Raji (cell line): ENCODE results near the gene FOXK2.

Source experiments
- POLR2A ChIP-seq: IDR thresholded peaks from 2 replicates; pipeline ENCODE4 v1.6.1; 2011; ENCODE audit warnings: low read depth, low read length, control low read depth; ENCODE audit not compliant: insufficient read depth

FOXK2 gene

DNA sequence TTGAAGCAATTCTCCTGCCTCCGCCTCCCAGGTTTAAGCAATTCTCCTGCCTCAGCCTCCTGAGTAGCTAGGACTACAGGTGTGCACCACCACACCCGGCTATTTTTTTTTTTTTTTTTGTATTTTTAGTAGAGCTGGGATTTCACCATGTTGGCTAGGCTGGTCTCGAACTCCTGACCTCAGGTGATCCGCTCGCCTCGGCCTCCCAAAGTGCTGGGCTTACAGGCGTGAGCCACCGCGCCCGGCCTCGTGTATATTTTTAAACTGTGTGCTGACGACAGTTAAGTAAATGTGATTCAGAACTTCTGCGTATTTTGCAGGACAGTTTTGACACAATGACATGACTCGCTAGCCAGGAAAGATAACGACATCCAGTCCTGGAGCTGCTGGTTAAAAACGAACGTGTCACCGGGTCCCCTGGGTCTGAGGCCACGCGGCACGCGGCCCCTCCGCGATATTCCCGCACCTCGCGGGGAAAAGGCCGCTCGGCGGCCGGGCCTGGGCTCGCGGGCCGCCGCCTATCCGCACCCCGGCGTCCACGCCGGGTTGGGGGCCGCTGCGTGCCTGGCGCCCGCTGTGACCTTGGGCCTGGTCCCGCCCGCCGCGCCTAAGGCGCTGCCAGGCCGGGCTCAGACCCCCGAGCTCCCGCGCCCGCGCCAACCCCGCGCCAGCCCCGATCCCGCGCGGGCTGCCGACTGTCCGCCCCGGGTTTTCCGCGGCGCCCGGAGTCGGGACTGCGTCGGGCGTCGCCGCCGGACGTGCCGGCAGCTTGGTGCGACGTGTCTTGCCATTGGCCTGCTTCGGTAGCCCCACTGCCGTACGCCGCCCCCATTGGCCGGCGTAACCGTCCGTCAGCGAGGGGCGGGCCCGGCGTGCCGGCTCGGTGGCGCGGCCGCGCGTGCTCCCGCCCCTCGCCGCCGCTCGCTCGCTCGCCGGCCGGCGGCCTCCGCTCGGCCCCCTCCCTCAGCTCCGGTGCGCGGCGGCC, at the start of gene FOXK2:
FOXK2 (plus strand) TSS at position 907 of the 985 bp plus-strand sequence. CDS start 157 bp downstream, outside the sequence.
- TF ChIP-seq POLR2A: peak; percentile 66

DNA sequence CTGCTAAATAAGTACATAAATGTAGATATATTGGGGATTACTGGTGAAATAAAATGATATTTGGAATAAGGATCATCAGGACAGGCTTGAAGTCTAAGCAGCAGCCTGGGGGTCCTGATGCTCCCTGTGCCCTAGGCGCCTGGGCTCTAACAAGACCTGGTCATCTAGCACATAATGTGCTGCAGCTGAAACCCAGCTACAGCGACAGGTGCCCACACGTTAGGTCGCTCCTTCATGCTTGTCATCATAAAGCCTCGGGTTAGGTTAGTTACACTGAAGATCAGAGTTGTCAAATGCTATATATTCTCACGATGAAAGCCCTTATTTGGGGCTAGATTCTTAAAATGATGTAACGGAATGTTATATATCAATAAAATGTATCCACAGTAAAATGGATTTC, 49.5 kb upstream of the FOXK2 start:
- no peak for TF ChIP-seq POLR2A

DNA sequence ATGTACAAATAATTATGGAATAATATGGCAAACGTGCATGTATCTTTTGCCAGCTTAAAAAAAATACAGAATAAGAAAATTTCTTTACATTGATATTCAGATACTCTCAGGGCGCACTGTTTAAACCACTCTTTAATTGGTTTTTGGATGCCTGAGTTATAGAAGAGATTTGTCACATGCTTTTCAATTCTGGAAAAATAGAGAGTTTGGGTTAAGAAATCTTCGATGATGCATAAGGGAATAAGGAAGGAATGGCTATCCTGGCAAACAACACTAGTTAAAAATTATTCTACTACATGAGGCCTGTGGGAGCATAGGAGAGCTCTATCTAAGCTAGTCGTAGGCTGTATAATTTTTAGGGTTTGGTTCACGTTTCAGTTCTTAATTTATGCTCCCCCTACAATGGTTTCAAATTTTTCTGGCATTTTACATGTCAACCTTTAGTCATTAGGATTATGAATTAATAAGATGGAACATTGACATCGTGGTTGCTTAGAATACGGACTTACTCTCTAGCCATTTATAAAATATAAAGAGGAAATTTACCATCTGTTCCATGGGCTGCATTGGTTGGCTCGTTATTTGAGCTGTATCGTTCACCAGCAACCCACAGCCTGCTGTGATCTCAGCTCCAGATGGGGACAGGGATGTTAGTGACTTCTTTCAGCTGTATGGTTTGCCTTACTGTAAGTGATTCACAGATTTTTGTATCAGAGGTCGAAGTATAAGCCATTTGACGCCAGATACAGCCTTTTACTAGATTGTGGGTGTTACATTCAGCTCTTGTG, 45.1 kb upstream of the FOXK2 start:
- TF ChIP-seq POLR2A: no peak

DNA sequence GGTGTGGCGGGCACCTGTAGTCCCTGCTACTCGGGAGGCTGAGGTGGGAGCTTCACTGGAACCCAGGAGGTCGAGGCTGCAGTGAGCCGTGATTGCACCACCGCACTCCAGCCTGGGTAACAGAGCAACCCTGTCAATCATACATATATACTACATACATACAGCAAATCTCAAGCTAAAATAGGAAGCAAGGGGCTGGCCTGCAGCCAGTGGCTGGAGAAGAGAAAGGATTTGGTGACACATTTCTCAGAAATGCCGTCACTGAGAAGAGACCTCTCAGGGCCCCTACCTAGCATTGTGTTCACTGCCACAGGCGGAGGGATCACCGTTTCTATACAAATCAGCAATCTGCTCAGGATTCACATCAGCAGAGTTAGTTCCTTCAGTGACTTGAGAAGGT, 44.1 kb upstream of the FOXK2 start:
- no peak for TF ChIP-seq POLR2A

DNA sequence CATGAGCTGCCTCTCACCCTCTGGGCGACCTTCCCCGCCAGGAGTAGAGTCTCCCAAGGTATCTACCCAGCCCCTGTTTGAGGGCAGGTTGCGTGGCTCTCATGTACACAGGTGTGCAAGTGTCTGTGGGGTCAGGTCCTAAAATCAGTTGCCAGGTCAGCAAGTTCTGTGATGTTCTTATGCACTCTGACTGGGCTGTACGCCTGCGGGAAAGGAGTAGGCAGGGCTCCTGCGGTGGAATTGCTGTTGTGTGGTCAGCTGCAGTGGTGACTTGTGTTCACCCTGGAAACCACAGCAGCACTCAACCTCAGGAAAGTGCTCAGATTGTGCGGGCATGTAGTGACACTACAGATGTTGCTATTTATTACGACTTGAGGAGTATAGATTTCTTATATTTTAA, 41.6 kb upstream of the FOXK2 start:
- no peak for TF ChIP-seq POLR2A

DNA sequence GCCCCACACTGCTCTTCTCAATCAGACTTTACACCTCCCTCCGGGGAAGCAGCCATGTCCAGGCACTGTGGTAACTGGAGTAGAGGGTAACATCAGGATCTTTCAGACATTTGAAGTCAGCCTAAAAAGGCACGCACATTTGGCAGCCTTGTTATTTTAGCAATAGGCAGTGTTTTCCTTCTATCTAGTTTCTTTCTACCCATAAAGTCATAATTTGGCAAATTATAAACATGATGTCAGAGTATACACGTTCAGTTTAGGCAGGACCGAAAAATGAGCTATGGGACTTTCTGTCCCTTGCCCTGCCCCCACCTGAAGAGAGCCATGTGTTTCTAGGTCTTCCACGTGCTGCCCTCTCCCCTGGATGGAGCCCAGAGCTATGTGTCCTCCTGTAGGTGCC, 39.9 kb upstream of the FOXK2 start:
- TF ChIP-seq POLR2A: no peak

DNA sequence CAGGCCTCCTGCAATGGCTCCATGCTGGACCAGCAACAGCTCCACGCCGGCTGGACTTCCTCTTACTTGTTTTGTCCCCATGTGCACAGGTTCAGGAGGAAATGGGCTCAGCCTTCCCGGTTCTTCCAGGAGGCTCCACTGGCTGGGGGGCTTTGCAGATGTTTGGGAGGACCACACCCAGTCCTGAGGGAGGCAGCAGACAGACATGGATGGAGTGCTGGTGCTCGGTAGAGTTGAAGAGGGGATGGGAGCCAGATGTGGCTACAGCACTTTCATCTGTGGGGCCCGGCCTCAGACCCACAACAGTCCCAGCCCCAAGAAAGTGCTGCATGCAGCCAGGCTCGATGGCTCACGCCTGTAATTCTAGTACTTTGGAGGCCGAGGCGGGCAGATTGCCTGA, 39.2 kb upstream of the FOXK2 start:
- no peak for TF ChIP-seq POLR2A

DNA sequence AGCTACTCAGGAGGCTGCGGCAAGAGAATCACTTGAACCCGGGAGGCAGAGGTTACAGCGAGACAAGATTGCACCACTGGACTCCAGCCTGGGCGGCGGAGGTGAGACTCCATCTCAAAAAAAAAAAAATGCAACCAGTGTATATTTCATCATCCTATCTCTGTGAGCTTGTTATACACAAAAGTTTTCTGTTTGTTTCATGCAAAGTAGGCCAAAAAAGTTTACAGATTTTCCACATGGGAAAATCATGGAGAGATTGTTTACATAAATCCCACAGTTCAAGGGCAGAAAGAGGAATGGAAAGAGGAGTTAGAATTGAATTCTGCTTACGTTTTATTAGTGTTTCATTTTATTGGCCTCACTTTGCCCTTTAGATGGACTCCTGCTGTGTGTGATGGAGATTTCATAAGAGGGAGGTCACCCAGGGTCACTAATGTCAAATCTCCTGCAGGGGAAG, 36.3 kb upstream of the FOXK2 start:
- no peak for TF ChIP-seq POLR2A

DNA sequence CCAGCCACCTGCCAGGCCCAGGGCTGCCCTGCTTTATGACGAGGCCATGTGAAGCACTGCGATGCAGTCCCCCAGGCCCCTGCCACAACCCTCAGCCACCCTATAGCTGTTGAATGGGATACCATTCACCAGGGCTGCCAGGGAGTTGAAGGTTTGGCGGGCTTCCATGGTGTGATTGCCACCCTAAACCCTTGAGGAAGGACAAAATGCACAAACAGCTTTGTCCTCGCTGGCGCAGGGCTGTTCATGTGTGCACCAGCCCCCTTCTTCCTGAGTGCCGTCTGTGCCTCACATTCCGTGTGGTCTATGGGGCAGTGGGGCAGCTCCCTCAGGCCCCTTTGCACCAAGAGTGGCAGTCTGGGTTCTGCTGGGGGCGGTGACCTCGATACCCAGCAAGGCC, 35.7 kb upstream of the FOXK2 start:
- TF ChIP-seq POLR2A: no peak

DNA sequence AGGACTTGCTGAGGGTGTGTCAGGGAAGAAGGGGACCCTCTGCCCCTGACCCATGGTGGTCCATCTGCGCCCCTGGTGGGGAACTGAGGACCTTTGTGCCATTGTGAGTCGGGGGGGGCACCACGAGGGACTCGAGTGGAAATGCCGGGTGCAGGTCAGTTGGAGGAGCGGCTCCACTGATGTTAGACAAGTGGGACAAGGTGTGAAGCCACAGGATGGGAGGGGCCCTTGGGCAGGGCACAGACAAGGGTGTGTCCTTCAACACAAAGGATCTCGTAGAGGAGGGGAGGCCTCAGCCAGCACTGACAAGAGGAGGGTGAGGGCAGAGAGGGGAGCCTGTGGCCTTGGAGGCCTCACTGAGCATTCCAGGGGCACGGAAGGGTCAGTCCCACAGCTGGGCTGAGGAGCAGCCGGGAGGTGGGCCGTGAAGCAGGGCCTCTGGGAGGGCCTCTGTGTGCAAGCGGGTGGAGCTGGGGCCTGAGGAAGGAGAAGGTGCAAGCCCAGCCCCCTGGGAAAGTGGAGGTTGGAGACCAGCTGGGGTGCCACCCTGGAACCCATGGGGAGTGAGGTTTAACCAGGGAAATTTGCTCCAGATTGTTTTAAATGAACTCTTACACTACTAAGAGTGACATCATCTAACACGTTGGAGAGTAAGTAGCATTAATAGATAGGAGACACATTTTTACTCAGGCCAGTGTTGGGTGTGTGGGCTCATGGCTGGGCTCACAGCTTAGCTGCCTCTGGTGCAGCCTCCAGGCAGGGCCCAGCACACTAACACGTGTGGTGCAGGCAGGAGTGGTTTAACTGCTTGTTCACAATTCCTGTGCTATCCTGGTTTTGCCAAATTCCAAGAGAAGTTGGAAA, 33.1 kb upstream of the FOXK2 start:
- TF ChIP-seq POLR2A: no peak

DNA sequence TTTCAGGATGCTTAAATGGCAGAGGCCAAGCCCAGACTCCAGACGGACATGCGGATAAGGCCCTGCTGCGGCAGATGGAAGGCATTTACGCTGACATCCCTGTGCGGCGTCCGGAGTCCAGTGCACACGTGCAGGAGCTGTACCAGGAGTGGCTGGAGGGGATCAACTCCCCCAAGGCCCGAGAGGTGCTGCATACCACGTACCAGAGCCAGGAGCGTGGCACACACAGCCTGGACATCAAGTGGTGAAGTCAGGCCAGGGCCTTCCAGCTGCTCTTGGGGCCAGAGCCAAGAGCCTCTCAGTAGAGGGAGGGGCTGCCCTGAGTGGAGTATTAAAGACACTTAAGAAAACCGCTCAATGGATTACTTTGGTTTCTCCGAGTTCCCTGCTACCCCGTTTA, 31.6 kb upstream of the FOXK2 start:
- no peak for TF ChIP-seq POLR2A

DNA sequence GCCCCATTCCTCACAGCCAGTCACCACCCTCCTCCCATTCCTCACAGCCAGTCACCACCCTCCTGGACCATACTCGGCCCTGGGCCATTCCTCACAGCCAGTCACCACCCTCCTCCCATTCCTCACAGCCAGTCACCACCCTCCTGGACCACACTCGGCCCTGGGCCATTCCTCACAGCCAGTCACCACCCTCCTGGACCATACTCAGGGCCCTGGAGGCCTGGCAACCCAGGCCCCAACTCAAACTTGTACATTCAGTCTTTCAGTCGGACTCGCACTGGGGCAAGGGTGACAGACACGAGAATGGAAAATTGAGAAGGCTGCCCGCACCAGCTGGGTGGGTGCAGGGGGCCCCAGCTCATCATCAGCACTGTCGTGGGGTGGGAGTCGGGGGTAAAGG, 30.4 kb upstream of the FOXK2 start:
- no peak for TF ChIP-seq POLR2A

DNA sequence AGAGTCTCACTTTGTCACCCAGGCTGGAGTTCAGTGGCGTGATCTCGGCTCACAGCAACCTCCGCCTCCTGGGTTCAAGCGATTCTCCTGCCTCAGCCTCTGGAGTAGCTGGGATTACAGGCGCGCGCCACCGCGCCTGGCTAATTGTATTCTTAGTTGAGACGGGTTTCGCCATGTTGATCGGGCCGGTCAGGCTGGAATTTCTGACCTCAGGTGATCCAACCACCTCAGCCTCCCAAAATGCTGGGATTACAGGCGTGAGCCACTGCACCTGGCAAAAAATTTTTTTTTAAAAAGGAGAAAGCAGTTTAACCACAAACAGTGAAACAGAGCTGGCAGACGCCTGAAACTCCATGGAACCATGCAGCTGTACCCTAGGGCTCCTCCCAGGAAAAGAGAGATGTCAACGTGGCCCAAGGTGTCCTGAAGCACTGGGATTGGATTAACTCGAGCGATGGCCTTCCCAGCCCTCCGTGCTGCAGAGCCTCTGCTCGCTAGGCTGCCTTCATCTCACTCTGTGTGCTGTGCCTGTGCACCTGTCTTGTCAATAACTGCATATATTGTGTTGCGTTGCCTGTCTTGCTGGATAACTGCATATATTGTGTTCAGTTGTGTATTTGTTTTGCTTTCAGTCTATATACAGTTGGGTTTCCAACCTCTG, 29.6 kb upstream of the FOXK2 start:
- TF ChIP-seq POLR2A: no peak

DNA sequence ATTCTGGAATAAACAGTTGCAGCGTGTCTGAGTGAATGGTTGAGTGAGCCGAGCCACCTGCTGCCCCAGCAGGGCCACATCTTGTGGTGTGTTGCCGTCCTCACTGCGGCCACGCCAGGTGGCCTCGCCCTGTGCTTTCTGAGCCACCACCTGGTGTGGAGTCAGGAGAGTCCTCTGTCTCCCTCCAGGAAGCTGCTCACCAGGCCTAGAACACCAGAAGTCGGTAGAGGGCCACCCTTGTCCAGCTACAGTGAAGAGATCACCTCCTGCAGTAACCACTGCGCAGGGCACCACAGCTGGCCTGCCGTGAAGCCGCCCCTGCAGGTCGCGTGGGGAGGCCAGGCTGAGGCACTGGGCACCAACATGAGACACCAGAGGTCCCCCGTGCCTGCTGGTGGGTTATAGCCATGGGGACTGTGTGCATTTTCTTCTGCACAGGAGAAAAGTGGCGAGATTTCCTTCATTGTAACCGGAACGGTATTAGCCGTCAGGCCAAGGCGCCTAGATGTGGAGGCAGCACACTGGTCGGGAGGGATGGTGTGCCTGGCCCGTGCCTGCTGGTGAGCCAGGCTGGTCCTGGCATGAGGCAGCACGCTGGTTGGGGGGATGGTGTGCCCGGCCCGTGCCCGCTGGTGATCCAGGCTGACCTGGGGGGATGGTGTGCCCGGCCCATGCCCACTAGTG, 28.9 kb upstream of the FOXK2 start:
- no peak for TF ChIP-seq POLR2A
